ENCODE results near the gene CLEC16A.

DNA sequence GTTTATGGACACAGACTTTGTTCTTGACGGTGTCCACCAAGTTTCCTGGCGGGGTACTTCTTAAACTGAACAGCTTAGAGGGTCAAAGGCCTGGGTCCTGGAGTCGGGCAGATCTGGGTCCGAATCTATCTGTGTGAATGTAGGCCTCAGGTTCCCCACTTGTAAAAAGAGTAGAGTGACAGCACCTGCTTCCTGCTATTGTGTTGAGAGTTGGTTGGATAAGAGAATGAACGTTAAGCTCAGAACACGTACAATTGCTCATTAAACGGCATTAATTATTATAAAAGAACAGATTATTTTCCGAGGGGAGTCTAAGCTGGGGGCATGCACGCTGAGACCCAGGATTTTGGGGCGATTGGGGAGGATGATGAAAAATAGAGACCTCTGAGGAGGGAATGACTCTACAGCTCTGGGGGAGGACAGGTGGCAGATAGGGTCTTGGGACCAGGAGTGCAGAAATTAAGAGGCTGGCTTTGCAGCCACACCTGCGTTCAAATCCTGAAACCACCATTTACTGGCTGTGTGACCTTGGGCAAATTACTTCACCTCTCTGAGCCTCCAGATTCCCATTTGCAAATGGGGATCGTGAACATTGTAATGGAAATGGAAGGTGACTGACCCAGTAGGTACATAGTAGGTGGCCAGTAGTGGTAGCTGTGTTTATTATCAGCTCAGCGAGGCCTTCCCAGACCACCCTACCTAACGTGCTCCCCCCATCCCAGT is 862 bp downstream of the CLEC16A start:
- TF ChIP-seq, protein P1, sequence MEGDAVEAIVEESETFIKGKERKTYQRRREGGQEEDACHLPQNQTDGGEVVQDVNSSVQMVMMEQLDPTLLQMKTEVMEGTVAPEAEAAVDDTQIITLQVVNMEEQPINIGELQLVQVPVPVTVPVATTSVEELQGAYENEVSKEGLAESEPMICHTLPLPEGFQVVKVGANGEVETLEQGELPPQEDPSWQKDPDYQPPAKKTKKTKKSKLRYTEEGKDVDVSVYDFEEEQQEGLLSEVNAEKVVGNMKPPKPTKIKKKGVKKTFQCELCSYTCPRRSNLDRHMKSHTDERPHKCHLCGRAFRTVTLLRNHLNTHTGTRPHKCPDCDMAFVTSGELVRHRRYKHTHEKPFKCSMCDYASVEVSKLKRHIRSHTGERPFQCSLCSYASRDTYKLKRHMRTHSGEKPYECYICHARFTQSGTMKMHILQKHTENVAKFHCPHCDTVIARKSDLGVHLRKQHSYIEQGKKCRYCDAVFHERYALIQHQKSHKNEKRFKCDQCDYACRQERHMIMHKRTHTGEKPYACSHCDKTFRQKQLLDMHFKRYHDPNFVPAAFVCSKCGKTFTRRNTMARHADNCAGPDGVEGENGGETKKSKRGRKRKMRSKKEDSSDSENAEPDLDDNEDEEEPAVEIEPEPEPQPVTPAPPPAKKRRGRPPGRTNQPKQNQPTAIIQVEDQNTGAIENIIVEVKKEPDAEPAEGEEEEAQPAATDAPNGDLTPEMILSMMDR (IDR thresholded peaks at IDR 0.05) = no peak
- TF ChIP-seq POLR2A (IDR thresholded peaks at IDR 0.05) = no peak
